GM10266 (cell line): ENCODE measurements around the gene CABCOCO1.
"Not testable (repeated sequence)": the region's sequence is repeated elsewhere in the genome, so short reads cannot be mapped to it uniquely, and the experiment has no call there.

Source experiments
- DNase-seq: peaks from one replicate; pipeline ENCODE4 v3.0.0; 2012; ENCODE audit errors: extremely low spot score
- TF ChIP-seq, protein P1 (sequence below): IDR thresholded peaks from 2 replicates; pipeline ENCODE4 v1.5.1; 2012; ENCODE audit warnings: mild to moderate bottlenecking, low read depth; ENCODE audit not compliant: control insufficient read depth, insufficient read depth; ENCODE audit errors: missing control alignments

The CABCOCO1 gene

DNA sequence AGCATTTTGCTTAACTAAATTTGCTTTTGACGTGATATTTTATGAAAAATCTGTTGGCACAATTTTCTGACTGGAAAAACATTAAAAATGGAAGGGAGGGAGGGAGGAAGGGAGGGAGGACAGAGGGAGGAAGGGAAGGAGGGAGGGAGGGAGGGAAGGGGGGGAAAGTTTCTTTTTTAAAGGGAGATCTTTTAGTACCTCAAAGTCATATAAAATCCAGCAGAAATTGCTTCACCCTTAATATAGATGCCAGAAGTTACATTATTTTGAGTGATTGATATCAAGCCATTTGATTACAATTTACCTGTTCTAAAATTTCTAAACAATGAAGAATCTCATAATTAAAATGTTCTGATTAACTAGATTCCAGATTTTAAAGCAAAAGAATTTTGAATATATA, 68.9 kb downstream of the CABCOCO1 start:
- TF ChIP-seq, protein P1, sequence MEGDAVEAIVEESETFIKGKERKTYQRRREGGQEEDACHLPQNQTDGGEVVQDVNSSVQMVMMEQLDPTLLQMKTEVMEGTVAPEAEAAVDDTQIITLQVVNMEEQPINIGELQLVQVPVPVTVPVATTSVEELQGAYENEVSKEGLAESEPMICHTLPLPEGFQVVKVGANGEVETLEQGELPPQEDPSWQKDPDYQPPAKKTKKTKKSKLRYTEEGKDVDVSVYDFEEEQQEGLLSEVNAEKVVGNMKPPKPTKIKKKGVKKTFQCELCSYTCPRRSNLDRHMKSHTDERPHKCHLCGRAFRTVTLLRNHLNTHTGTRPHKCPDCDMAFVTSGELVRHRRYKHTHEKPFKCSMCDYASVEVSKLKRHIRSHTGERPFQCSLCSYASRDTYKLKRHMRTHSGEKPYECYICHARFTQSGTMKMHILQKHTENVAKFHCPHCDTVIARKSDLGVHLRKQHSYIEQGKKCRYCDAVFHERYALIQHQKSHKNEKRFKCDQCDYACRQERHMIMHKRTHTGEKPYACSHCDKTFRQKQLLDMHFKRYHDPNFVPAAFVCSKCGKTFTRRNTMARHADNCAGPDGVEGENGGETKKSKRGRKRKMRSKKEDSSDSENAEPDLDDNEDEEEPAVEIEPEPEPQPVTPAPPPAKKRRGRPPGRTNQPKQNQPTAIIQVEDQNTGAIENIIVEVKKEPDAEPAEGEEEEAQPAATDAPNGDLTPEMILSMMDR: no peak
- DNase-seq: no peak

DNA sequence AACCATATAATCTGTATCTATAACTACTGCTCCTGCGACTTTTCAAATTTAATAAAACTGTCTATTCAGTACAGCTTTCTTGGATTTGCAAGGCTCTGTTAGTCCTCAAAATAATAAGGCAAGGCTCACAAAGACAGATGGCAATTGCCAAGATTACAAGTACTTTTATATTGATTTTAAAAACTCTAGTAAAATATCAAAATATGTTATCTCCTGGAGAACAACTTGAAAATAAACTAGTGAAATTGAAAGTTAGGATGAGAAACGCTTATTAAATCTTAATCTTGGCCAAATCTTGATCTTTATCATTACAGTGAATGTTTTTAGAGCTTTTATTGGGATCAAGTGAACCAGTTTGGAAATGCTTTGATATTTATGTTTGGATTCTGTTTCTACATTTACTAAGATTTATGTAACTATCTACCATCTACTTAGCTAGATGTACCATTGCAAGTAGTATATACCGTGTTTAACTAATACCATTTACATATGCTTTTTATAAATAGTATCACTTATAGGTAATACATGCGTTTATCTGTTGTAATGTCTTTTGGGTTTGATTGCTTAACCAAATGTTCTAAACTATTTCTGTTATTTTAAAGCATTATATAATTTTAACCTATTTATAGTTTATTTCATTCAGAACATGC, 70.0 kb downstream of the CABCOCO1 start:
- TF ChIP-seq, protein P1: no peak
- no peak for DNase-seq

GRCh38 chr10:61733358-61733940, 70.7 kb downstream of the CABCOCO1 start:
- TF ChIP-seq, protein P1: peak; percentile 48
- no peak for DNase-seq

GRCh38 chr10:61735882-61736281, 73.2 kb downstream of the CABCOCO1 start:
- TF ChIP-seq, protein P1: no peak

GRCh38 chr10:61737455-61737854, 74.7 kb downstream of the CABCOCO1 start:
- DNase-seq: not testable (repeated sequence)

More at GRCh38 chr10:61735882-61736281, 73.2 kb downstream of the CABCOCO1 start:
- DNase-seq: no peak

DNA sequence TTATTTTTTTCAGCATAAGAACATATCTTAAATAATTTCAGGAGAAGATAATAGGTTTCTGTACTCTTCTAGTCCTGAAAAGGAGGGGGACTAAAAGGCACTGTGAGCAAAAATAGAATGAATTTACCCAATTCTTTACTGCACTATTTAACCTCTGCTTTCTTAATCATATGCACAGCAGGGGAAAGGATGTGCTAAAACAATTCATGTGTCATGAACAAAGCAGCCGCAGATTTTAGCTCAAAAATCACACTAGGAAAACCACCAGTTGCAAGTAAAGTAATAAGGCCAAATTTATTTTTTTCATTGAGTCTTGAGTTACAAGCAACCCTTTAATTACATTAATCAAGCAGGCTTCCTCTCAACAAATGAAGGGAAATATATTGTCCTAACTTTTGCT, 80.1 kb downstream of the CABCOCO1 start:
- no peak for DNase-seq
- TF ChIP-seq, protein P1: no peak

DNA sequence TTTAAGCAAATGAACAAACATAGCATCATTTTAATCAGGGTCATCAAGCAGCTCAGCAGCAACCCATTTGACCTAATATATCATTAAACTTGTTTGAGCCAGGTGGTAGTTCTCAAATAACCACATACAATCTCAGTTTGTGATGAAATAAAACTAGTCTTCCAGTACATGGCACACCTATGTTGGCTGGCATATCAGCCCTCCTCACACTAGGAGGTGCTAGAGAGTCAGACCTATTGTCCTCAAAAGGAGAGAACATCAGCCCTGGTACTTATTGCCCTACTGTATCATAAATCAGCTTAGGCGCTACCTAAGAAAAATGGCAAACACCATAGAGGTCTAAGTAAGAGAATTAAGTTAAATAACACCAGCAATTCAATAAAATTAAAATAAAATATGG, 81.7 kb downstream of the CABCOCO1 start:
- no peak for DNase-seq
- TF ChIP-seq, protein P1: peak; percentile 17
